Endothelial cell (in vitro differentiated cells): ENCODE results near the gene HYAL3. TPM values are rescaled to one million over a fixed set of nuclear protein-coding genes. Genes with fewer than 3 reads are reported as not detected.
A peak's percentile ranks its signal among the peaks of the same experiment; 100 is the strongest.

Experiments used
- DNase-seq: peaks from one replicate; pipeline ENCODE4 v3.0.0; 2021; ENCODE audit warnings: low spot score
- H3K27ac Mint-ChIP-seq: one replicate; pipeline ENCODE4 v1.8.0; 2021; ENCODE audit warnings: mixed read lengths, inconsistent platforms; ENCODE audit not compliant: unreplicated experiment
- H3K27me3 Mint-ChIP-seq: one replicate; pipeline ENCODE4 v1.8.0; 2021; ENCODE audit warnings: mild to moderate bottlenecking, moderate library complexity, mixed read lengths, inconsistent platforms; ENCODE audit not compliant: unreplicated experiment
- H3K36me3 Mint-ChIP-seq: one replicate; pipeline ENCODE4 v1.8.0; 2021; ENCODE audit warnings: mild to moderate bottlenecking, low read depth, mixed read lengths, inconsistent platforms; ENCODE audit not compliant: unreplicated experiment
- H3K4me1 Mint-ChIP-seq: one replicate; pipeline ENCODE4 v1.8.0; 2021; ENCODE audit warnings: mild to moderate bottlenecking, mixed read lengths, inconsistent platforms; ENCODE audit not compliant: unreplicated experiment
- H3K4me3 Mint-ChIP-seq: one replicate; pipeline ENCODE4 v1.8.0; 2021; ENCODE audit warnings: mild to moderate bottlenecking, mixed read lengths, inconsistent platforms; ENCODE audit not compliant: unreplicated experiment
- H3K9me3 Mint-ChIP-seq: one replicate; pipeline ENCODE4 v1.8.0; 2021; ENCODE audit warnings: mixed read lengths, inconsistent platforms; ENCODE audit not compliant: unreplicated experiment
- CTCF ChIP-seq: fragments of 200-600 bp; sonication (generic); IDR thresholded peaks from one replicate; pipeline ENCODE4 v1.5.0; 2021; ENCODE audit warnings: antibody characterized with exemption; ENCODE audit not compliant: unreplicated experiment
- total RNA-seq: library from RNA; stranded (reverse); fragmentation: NEBNext Ultra II Directional; extraction: Animal tissue kit (Norgen Biotek cat#: 25700); gene quantifications from one replicate; pipeline ENCODE4 v1.2.1, GENCODE V29; 2021; ENCODE audit not compliant: unreplicated experiment

The HYAL3 gene
- total RNA-seq, 1 donor from 2014 or later: 12.7 TPM

- Mint-ChIP-seq H3K9me3 (no peaks in the 10 kb centered on the region), H3K36me3 (peaks cover 19% of the 10 kb centered on the region), H3K4me1 (peaks cover 29% of the 10 kb centered on the region)
Measured at GRCh38 chr3:50327943-50328691, 28.9 kb upstream of the HYAL3 start, which contains the start of gene TUSC2. Gene TUSC2, minus strand, starts transcription at chr3:50328223. Its CDS starts 124 bp downstream, at chr3:50328099.

GRCh38 chr3:50327129-50327528 lies 27.9 kb upstream of the HYAL3 start:
- Mint-ChIP-seq H3K36me3 (peaks cover 16% of the 10 kb centered on the region), H3K27me3 (peaks cover 6% of the 10 kb centered on the region)
- DNase-seq: no peak

More at GRCh38 chr3:50327943-50328691, 28.9 kb upstream of the HYAL3 start, which contains the start of gene TUSC2:
- TF ChIP-seq CTCF: no peak
- H3K4me3 Mint-ChIP-seq: peak within 1 kb of the TSS; percentile 92
- peaks cover 4% of the 10 kb centered on the region for H3K27me3 Mint-ChIP-seq
- DNase-seq: peak; percentile 93
- peak within 1 kb of the TSS; percentile 74 for H3K27ac Mint-ChIP-seq

GRCh38 chr3:50326182-50326541 lies 27.0 kb upstream of the HYAL3 start:
- H3K9me3 Mint-ChIP-seq: no peaks in the 10 kb centered on the region
- DNase-seq: no peak
- TF ChIP-seq CTCF: no peak
- peaks cover 6% of the 10 kb centered on the region for H3K27me3 Mint-ChIP-seq
- peaks cover 30% of the 10 kb centered on the region for H3K4me1 Mint-ChIP-seq
- no peak overlapping the region for H3K4me3 Mint-ChIP-seq
- H3K36me3 Mint-ChIP-seq: peaks cover 13% of the 10 kb centered on the region
- peak overlapping the region; percentile 36 for H3K27ac Mint-ChIP-seq

More at GRCh38 chr3:50327129-50327528, 27.9 kb upstream of the HYAL3 start:
- Mint-ChIP-seq H3K9me3 (no peaks in the 10 kb centered on the region), H3K4me3 (peak overlapping the region; percentile 91), H3K4me1 (peaks cover 30% of the 10 kb centered on the region), H3K27ac (peak overlapping the region; percentile 74)
- TF ChIP-seq CTCF: no peak

GRCh38 chr3:50325497-50326181 lies 26.4 kb upstream of the HYAL3 start:
- Mint-ChIP-seq H3K4me1 (peaks cover 32% of the 10 kb centered on the region), H3K4me3 (no peak overlapping the region), H3K27ac (peak overlapping the region; percentile 70), H3K36me3 (peaks cover 13% of the 10 kb centered on the region), H3K27me3 (peaks cover 7% of the 10 kb centered on the region), H3K9me3 (no peaks in the 10 kb centered on the region)
- no peak for DNase-seq
- no peak for TF ChIP-seq CTCF

GRCh38 chr3:50325113-50325480 lies 25.9 kb upstream of the HYAL3 start:
- Mint-ChIP-seq H3K36me3 (peaks cover 12% of the 10 kb centered on the region), H3K27ac (peak overlapping the region; percentile 97), H3K9me3 (no peaks in the 10 kb centered on the region), H3K27me3 (peaks cover 12% of the 10 kb centered on the region), H3K4me1 (peaks cover 37% of the 10 kb centered on the region), H3K4me3 (peak overlapping the region; percentile 10)
- TF ChIP-seq CTCF: no peak
- DNase-seq: no peak
